Spinal cord (tissue), 10 donors: ENCODE results near the gene FOS. TPM values are rescaled to one million over a fixed set of nuclear protein-coding genes. Genes with fewer than 3 reads are reported as not detected.
A peak's percentile ranks its signal among the peaks of the same experiment; 100 is the strongest.
"Not testable (repeated sequence)": the region's sequence is repeated elsewhere in the genome, so short reads cannot be mapped to it uniquely, and the experiment has no call there.

Source experiments
- DNase-seq, 6 donors: peaks; one replicate each; pipeline versions ENCODE4 v3.0.0 to v3.0.0-alpha.2; 2013 to 2015; ENCODE audit warnings: low spot score in 6 of 6, low read depth in 4 of 6
- H3K27ac ChIP-seq: one replicate; pipeline ENCODE4 v1.5.1; 2013; ENCODE audit warnings: low read depth, low read length, control low read depth
- H3K27me3 ChIP-seq: one replicate; pipeline ENCODE4 v1.6.1; 2013; ENCODE audit warnings: low read length; ENCODE audit not compliant: control insufficient read depth, insufficient read depth
- H3K36me3 ChIP-seq: one replicate; pipeline ENCODE4 v1.6.1; 2013; ENCODE audit warnings: low read length; ENCODE audit not compliant: control insufficient read depth, insufficient read depth
- H3K4me1 ChIP-seq: one replicate; pipeline ENCODE4 v1.6.1; 2013; ENCODE audit warnings: low read length; ENCODE audit not compliant: control insufficient read depth, insufficient read depth
- H3K4me3 ChIP-seq: one replicate; pipeline ENCODE4 v1.5.1; 2013; ENCODE audit warnings: low read depth, low read length, control low read depth
- H3K9me3 ChIP-seq: one replicate; pipeline ENCODE4 v1.6.1; 2013; ENCODE audit warnings: low read length; ENCODE audit not compliant: control insufficient read depth, insufficient read depth
- WGBS: methylation state at CpG from one replicate; pipeline ENCODE4 v1.1.5; 2013; ENCODE audit warnings: missing lambda C conversion rate; ENCODE audit not compliant: insufficient coverage; 5-methylcytosine and 5-hydroxymethylcytosine counted together
- polyA plus RNA-seq, 2 donors: library from polyadenylated mRNA; unstranded; fragments of 120-200 nt; gene quantifications; one replicate each; pipeline ENCODE4 v1.2.1, GENCODE V29; 2013; ENCODE audit not compliant: insufficient read length in 2 of 2
- total RNA-seq, 2 donors: library from RNA; depleted of rRNA in 1 of 2; stranded (reverse); fragments of 120-200 nt in 1 of 2; fragments of >200 nt in 1 of 2; gene quantifications; one replicate each; pipeline versions ENCODE4 v1.2.3 to v1.2.4, GENCODE V29; 2013 to 2014
- donor health status: healthy.

The FOS gene
- total and polyA plus RNA-seq, 4 donors: 124 to 842 (median 271) TPM

DNA sequence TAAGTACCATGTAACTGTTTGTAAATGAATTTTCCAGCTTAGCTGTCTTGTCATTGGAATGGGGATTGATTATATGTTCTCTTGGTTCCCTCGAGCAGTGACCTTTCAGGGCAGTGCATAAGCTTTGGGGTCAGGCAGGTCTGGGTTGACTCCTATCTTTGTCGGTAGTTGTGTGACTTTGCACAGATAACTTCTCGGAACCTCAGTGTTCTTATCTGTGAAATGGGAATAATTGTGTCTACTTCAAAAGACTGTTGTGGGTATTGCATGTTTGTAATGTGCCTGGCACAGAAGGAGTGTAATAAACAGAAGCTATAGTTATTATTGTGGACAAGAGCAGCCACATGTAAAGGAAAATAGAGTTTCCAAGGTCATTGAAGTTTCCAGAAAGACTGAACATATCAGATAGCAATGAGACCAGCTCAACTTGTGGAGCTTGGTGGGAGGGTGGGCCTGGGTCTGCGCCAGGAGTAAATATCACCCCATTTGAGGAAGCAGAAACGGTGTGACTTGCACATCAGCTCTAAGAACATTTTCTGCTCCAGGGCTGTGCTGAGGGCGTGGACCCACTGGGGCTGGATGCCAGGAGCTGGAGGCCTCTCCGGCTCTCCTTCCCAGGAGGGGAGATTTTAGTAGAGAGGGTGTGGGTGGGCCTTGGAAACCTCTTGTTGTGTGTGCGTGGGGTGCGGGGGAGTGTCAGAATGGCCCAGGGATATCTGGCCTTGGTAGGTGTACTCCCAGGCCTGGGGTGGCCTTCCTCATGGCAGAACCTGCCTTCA, 19.7 kb downstream of the FOS start:
- no peak overlapping the region for H3K4me3 ChIP-seq
- H3K27me3 ChIP-seq: no peaks in the 10 kb centered on the region
- H3K9me3 ChIP-seq: no peaks in the 10 kb centered on the region
- peak in 1 of 6 donors; percentile 38 for DNase-seq
- peaks cover 40% of the 10 kb centered on the region for H3K4me1 ChIP-seq
- 82% methylated on average over 7 of the region's 9 CpGs for WGBS
- no peaks in the 10 kb centered on the region for H3K36me3 ChIP-seq
- no peak overlapping the region for H3K27ac ChIP-seq

GRCh38 chr14:75299059-75299458, 20.4 kb downstream of the FOS start:
- no peaks in the 10 kb centered on the region for H3K27me3 ChIP-seq
- peaks cover 35% of the 10 kb centered on the region for H3K4me1 ChIP-seq
- no peaks in the 10 kb centered on the region for H3K9me3 ChIP-seq
- 62% methylated on average over 7 of the region's 8 CpGs for WGBS
- peak overlapping the region; percentile 58 for H3K27ac ChIP-seq
- no peaks in the 10 kb centered on the region for H3K36me3 ChIP-seq
- DNase-seq: peak in 1 of 6 donors; percentile 19
- no peak overlapping the region for H3K4me3 ChIP-seq

DNA sequence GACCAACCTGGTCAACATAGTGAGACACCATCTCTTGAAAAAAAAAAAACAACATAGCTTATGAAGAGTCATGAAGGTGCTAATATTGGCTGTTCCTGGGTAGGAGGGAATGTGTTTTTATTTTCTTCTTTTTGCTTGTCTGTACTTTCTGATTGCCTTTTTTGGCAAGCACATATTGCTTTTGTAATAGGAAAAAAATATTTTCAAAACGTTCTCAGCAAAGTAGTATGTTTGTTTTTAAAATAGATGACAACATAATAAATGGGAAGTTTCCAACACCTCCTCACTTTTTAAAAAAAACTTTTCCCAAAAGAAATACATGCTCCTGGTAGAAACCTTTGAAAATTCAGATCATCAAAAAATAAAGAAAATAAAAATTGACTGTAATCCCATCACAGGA, 20.9 kb downstream of the FOS start:
- no peak for DNase-seq
- Histone ChIP-seq H3K4me3 (no peak overlapping the region), H3K9me3 (no peaks in the 10 kb centered on the region), H3K27ac (no peak overlapping the region), H3K36me3 (no peaks in the 10 kb centered on the region), H3K4me1 (peaks cover 31% of the 10 kb centered on the region), H3K27me3 (no peaks in the 10 kb centered on the region)
- no CpG with 5 or more reads among the region's 1 CpG for WGBS

GRCh38 chr14:75301666-75302325, 23.2 kb downstream of the FOS start:
- H3K9me3 ChIP-seq: no peaks in the 10 kb centered on the region
- H3K4me1 ChIP-seq: peaks cover 12% of the 10 kb centered on the region
- no peak overlapping the region for H3K4me3 ChIP-seq
- no peaks in the 10 kb centered on the region for H3K36me3 ChIP-seq
- 74% methylated on average over 6 of the region's 9 CpGs for WGBS
- no peaks in the 10 kb centered on the region for H3K27me3 ChIP-seq
- no peak overlapping the region for H3K27ac ChIP-seq
- DNase-seq: peak in 1 of 6 donors; percentile 24

DNA sequence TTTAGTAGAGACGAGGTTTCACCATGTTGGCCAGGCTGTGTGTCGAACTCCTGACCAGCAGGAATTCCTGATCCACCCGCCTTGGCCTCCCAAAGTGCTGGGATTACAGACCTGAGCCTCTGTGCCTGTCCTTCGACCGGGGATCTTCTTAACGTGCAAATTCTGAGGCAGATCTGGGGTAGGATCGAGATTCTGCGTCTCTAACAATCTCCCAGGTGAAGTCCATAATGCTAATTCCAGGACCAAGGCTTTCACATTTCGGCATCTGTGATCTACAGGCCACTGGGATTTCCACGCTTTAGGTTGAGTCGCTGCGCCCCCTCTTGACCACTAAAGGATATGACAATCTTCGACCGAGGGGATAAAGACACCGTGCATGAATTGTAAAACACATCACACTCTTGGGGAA, 24.8 kb downstream of the FOS start:
- peak in 2 of 6 donors; percentile 87 to 93 for DNase-seq
- no peak overlapping the region for H3K27ac ChIP-seq

GRCh38 chr14:75306410-75306809, 27.8 kb downstream of the FOS start:
- not testable (repeated sequence) for DNase-seq, H3K4me3 ChIP-seq, H3K36me3 ChIP-seq, H3K9me3 ChIP-seq, H3K27ac ChIP-seq, H3K27me3 ChIP-seq
- 100% methylated on average over 1 of the region's 4 CpGs for WGBS
- peaks cover 26% of the 10 kb centered on the region for H3K4me1 ChIP-seq

More for the DNA sequence above, 24.8 kb downstream of the FOS start:
- no peaks in the 10 kb centered on the region for H3K36me3 ChIP-seq
- H3K4me3 ChIP-seq: no peak overlapping the region
- peaks cover 19% of the 10 kb centered on the region for H3K4me1 ChIP-seq
- H3K9me3 ChIP-seq: no peaks in the 10 kb centered on the region
- H3K27me3 ChIP-seq: no peaks in the 10 kb centered on the region
- WGBS: 24% methylated on average over 12 of the region's 15 CpGs

GRCh38 chr14:75306927-75307699, 28.5 kb downstream of the FOS start:
- Histone ChIP-seq H3K27me3 (no peaks in the 10 kb centered on the region), H3K27ac (no peak overlapping the region), H3K4me3 (no peak overlapping the region), H3K36me3 (no peaks in the 10 kb centered on the region), H3K4me1 (peaks cover 30% of the 10 kb centered on the region), H3K9me3 (no peaks in the 10 kb centered on the region)
- WGBS: 76% methylated on average over 5 of the region's 9 CpGs
- DNase-seq: peak in 2 of 6 donors; percentile 55 to 85

GRCh38 chr14:75307700-75308379, 29.2 kb downstream of the FOS start:
- no peak overlapping the region for H3K4me3 ChIP-seq
- no peaks in the 10 kb centered on the region for H3K9me3 ChIP-seq
- WGBS: 27% methylated on average over 11 of the region's 12 CpGs
- peaks cover 30% of the 10 kb centered on the region for H3K4me1 ChIP-seq
- no peaks in the 10 kb centered on the region for H3K27me3 ChIP-seq
- H3K27ac ChIP-seq: no peak overlapping the region
- H3K36me3 ChIP-seq: no peaks in the 10 kb centered on the region
- peak in 5 of 6 donors; percentile 83 to 97 (median 88) for DNase-seq

GRCh38 chr14:75308991-75309390, 30.4 kb downstream of the FOS start:
- H3K27ac ChIP-seq, H3K27me3 ChIP-seq, DNase-seq: not testable (repeated sequence)

More at GRCh38 chr14:75308991-75309390, 30.4 kb downstream of the FOS start:
- not testable (repeated sequence) for H3K9me3 ChIP-seq, H3K36me3 ChIP-seq, H3K4me3 ChIP-seq
- peaks cover 25% of the 10 kb centered on the region for H3K4me1 ChIP-seq
- WGBS: 68% methylated on average over 4 of the region's 7 CpGs
